ENCODE results near the gene CEP83.
"Not testable (repeated sequence)": the region's sequence is repeated elsewhere in the genome, so short reads cannot be mapped to it uniquely, and the experiment has no call there.

CEP83 gene

GRCh38 chr12:94459728-94460615 is at the start of gene CEP83:
Gene CEP83, minus strand, starts transcription at chr12:94459867. Its CDS starts 47,377 bp downstream, at chr12:94412490.
- DNase-seq = peak; percentile 78

GRCh38 chr12:94509317-94509716 is 49.6 kb upstream of the CEP83 start:
- no peak for DNase-seq

GRCh38 chr12:94507455-94507854 is 47.8 kb upstream of the CEP83 start:
- no peak for DNase-seq

- no peak for DNase-seq
These were observed 44.7 kb upstream of the CEP83 start for GRCh38 chr12:94504386-94504785.

DNA sequence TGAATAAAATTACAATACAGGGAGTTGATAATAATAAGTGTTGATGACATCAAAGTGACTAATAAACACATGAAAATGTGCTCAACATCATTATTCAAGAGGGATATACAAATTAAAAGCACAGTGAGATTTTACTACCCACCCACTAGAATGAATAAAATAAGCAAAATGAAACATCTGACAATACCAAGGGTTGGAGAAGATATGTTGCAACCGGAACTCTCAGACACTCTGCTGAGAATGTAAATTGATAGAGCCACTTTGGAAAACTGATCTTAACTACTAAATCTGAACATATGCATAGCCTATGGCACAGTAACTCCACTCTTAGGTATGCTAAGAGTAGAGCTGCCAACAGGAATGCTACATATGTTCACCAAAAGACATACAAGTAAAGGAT is 44.0 kb upstream of the CEP83 start:
- DNase-seq = no peak

- DNase-seq = no peak
These were observed 41.3 kb upstream of the CEP83 start for GRCh38 chr12:94500831-94501567.

- DNase-seq = no peak
These were observed 39.0 kb upstream of the CEP83 start for GRCh38 chr12:94498698-94499097.

GRCh38 chr12:94498073-94498472 is 38.4 kb upstream of the CEP83 start:
- no peak for DNase-seq

DNA sequence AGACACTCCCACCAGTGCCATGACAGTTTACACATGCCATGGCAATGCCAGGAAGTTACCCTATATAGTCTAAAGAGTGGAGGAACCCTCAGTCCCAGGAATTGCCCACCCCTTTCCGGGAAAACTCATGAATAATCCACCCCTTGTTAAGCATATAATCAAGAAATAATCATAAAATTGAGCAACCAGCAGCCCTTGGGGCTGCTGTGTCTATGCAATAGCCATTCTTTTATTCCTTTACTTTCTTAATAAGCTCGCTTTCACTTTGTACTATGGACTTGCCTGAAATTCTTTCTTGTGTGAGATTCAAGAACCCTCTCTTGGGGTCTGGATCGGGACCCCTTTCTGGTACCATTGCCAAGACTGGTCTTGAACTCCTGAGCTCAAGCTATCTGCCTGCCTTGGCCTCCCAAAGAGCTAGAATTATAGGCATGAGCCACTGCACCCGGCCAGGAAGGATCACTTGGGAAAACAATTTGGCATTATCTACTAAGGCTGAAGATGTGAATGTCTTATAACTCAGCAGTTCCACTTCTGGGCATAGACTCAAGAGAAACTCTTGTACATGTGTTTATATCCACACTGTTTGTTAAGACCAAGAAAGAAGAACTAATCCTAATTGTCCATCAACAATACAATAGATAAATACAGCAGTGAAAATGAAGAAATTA is 35.9 kb upstream of the CEP83 start:
- no peak for DNase-seq

GRCh38 chr12:94491489-94491888 is 31.8 kb upstream of the CEP83 start:
- no peak for DNase-seq

GRCh38 chr12:94488463-94488862 is 28.8 kb upstream of the CEP83 start:
- DNase-seq = no peak

DNA sequence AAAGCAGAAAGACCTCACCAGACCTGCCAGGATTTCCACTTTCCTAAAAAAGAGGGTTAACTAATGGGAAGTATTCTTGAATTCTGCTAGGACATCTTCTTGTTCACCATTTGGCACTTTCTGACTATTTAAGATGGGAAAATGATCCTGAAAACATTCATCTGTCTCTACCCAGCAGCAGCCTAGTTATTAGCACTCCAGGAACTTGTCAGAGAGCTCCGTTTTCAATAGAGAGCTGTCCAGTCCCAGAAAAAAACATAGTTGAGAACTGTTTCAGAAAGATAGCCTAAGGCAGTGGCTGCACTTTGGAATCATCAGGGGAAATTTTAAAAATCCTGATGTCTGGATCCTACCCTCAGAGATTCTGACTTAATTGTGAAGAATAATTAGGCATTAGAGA is 22.1 kb upstream of the CEP83 start:
- DNase-seq = no peak

- no peak for DNase-seq
These were observed 9.9 kb upstream of the CEP83 start for GRCh38 chr12:94469522-94469921.

DNA sequence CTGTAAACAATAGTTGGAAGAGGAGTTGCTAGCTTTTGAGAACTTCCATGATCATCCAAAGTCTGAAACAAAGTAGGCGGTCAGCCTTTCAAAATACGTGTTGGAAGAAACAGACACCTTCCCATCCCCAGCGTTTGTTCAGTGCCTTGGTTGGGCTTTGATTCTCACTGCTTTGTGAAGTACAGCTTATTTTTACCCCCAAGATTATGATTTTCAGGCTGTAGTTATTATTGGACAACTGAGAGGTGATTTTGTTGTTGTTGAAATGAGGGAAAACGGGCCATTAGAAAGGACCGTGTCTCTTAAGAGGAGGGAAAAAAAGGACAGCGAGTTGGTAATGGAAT is 921 bp upstream of the CEP83 start:
- no peak for DNase-seq

DNA sequence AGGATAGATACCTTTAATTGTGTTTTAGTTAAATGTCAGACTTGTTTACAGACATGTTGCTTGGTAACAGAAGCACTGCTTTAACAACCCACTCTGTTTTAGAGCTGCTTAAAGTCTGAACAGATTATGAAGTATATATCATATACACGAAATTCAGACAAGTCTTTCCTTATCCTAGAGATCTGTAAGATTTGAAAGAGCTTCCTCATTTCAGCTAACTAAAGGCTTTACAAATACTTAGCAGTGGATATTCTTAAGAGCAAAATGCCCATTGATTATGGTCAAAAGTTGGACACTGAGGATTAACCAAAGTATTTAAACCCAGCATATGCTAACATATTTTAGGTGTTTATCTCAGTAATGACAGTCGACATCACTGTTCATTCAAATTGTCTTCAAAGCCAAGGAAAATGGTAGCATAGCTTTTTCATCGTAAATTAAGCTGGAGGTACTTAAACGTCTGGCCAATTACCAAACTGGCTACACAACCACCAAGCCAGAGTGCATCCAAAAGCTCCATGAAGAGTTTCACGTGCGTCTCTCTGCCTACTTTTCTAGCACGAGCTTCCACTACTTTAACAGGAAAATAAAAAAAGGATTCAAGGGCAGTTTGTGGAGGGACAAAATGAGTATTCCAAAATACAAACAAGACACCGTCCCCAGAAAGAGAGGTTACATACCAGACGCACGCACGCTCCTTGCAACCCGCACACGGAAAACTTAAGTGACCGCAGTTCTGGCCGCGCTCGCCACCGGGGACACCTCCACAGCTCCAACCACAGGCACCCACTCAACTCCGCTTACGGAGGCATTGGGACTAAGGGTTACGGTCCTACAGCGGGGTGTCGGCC is 565 bp downstream of the CEP83 start:
- DNase-seq = no peak

GRCh38 chr12:94457311-94457710 is 2.4 kb downstream of the CEP83 start:
- no peak for DNase-seq

GRCh38 chr12:94454318-94454717 is 5.3 kb downstream of the CEP83 start:
- not testable (repeated sequence) for DNase-seq

DNA sequence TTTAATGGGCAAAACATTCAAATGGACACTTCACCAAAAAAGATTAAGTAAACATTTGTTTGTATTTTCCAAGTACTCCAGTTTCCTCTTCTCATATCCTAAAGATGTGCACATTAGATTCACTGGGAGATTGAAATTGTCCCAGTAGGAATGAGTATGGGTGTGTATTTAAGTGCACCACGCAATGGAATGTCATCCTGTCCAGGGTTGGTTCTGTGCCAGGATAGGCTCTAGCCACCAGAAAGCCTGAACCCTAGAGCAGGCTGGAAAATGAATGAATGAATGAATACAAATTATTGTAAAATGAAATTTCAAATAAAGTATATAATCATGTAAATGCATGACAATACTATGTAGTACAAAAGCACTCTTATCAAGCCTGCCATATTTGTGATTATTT is 14.0 kb downstream of the CEP83 start:
- DNase-seq = no peak

GRCh38 chr12:94437303-94437702 is 22.4 kb downstream of the CEP83 start:
- DNase-seq = no peak

- no peak for DNase-seq
These were observed 24.1 kb downstream of the CEP83 start for GRCh38 chr12:94435511-94435927.

DNA sequence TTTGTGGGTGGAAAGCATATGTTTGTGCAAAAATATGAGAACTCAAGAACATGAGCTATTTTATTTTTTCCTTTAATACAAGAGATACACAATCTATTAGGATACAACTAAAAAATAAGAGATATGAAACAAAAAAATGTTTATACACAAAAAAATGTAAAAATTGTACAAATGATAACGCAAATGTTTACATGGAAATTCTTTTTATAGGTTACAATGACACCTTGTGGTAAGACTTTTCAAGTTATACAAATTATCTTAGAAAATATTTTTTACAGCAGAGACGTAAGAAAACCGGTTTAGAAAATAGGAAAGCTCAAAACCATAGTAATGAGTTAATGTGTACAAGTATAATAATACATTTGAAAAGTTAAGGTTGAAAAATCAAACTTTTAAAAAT is 25.5 kb downstream of the CEP83 start:
- DNase-seq = no peak

GRCh38 chr12:94433744-94434143 is 25.9 kb downstream of the CEP83 start:
- no peak for DNase-seq

DNA sequence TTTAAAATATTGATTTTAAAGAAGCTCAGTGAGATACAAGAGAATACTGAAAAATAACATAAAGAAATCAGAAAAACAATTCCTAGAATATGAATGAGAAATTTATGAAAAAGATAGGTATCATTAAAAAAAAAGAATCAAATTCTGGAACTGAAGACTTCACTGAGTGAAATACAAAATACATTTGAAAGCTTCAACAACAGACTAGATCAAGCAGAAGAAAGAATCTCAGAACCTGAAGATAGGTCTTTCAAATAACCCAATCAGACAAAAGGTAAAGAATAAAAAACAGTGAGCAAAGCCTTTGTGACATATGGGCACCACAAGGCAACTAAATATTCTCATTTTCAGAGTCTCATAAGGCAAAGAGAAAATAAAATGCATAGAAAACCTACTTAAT is 29.4 kb downstream of the CEP83 start:
- no peak for DNase-seq

Measured in NCI-H1694 treated with DMSO at 0.1 percent for 48 hours (cell line).